HG03460 (cell line): ENCODE data around the gene ACAD11.

Experiments used
- ATAC-seq: cut with Tn5 transposase; IDR thresholded peaks from one replicate; pipeline ENCODE4 v1.9.1; 2021; ENCODE audit not compliant: unreplicated experiment

ACAD11 gene

DNA sequence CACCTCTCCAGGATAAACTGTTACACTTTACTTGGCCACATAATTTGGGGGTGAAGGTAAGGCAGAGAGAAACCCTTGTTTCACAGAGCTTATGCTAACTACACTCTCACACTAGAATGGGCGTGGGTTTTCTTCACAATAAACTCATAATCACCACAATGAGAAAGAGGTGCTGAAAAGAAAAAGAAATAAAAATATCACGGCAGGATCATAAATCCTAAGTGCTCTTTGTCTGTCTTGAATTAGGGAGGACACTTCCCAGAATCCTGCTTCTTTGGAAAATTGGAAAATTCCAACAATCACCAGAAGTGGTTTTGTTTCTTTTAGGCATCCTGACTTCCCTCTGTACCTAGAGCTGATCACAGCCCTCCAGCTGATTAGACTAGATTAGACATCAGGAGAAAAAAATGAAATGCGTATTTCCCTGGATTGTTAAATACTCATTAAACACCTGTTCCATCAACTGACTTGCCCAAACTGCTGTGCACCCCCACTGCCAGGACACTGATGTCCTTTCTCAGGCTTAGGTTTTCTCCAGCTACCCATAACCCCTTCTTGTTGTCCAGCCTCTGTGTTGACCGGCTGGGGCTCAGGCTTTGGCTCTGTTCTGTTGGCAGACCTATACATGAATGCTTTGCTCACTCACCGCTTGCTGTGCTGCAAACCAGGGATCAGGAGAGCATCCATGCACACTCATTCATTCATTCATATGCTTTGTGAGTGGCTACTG is 104.1 kb downstream of the ACAD11 start:
- no peak for ATAC-seq

DNA sequence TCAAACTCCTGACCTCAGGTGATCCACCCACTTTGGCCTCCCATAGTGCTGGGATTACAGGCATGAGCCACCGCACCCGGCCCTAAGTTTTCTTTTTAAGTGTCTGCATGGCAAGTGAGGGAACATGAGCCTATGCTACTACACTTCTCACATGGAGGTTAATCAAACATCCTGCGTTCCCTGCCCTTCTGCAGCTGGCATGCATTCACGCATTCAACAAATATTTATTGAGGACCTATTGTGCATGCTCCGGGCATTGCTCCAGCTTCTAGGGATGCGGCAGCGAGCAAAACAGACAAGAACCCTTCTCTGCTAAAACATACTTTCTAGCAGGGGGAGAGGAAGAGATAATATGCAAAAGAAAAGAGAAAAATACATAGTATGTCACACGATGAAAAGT is 105.2 kb downstream of the ACAD11 start:
- no peak for ATAC-seq

DNA sequence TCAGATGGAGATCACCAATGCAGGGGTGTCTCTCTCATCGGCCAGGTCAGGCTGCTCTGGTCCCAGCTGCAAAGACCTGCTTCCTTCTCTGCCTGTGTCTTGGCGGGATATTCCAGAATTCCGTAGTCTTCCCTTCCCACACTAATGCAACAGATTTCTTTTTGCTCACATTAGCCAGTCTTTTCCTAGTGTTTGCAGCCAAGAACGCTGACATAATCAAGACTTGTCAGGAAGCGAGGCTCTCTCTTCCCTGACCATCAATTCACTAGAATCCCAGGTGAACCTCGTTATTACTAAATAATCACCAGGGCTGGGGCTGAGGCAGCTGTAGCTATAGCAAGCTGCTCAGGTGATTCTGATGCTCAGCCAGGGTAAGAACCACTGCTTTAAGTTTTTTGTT is 105.8 kb downstream of the ACAD11 start:
- ATAC-seq: no peak

DNA sequence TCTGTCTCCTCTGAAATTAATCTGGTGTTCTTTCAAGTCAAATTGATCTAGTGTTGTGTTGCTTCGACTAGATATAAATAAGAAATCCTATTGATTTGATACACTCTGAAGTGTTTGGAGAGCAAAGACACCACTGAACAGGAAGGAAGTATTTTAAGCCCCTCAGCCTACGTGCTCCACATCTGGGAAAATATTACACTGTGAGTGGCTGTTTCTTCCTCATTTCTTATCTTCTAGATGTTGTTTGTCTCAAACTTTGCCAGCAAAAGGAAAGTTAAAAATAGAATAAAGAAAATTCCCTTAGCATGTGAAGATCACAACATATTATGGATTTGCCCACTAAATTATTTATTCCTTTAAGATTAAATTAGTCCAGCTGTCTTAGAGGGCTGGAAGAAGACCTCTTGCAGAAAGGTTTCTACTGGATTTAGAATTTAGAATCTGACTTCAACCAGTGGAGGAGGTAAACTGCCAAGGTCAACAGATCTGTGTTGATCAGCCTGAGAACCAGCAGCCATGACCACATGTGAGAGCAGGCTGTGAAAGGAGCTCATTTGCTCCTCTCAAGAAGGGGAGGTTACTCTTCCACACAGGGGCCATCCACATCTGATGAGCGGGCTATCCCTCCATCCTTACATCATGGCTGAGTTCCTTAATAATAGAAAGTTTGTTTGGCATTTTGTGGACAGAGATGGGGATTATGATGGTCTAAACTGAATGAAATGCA is 108.9 kb downstream of the ACAD11 start:
- no peak for ATAC-seq

DNA sequence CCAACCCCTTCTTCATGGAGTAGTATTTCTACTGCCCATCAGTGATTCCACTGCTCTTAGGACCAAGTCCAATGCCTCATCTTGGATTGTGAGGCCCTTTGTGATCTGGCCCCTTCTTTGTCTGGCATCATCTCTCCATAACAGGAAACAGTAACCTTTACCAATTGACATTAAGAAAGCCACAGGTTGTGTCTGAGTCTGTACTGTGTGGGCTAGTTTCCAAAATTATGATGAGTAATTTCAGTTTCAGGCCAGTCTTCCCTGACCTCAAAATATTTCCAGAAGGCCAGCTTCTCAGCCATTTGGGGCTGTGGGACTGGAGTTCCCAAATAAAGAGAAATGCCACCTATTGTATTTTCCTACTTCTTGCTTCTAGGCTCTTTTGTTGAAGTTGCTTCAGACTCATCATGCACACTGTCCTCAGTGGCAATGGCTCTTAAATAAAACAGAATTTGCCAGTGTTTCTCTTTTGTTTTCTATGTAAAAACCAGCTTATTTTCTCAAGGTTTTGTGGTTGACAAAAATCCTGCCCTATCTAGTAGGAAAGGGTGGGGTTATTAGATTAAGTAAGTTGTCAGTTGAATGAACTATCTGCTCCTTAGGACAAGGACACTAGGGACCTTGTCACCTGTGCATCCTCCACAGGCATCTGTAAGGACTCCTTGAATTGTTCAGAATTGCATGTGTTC is 109.6 kb downstream of the ACAD11 start:
- ATAC-seq: peak; percentile 90

DNA sequence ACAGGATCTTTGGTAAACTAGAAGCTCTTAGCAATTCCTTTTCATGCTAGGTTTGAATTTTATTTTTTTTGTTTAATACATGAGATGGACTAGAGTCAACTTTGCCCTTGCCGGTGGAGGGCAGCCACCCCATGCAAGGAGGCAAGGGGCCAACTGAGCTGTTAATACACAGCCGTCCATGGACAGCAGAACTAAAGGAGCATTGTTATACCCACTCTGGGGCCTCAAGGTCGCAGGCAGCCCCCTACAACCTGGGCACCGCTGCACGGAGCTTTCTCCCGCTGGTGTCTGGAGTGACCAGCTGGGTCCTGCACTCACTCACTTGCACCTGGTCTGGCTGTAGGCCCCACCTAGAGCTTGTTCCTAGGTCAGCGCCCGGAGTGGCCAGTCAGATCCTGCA is 110.4 kb downstream of the ACAD11 start:
- no peak for ATAC-seq

DNA sequence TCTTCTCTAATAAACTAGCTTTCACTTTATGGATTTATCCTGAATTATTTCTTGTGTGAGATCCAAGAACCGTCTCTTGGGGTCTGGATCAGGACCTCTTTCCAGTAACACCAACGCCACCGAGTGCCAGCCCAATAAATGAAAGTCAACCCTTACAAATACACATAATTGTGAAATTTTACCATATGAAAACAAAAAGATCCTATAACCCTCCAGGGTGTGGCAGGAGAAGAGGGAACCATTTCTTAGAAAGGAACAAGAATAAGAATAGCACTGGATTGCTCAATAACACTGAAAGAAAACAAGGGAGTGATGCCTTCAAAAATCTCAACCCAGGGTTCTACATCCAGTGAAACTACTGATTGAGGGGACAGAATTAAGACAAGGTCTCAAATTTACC is 114.1 kb downstream of the ACAD11 start:
- no peak for ATAC-seq

DNA sequence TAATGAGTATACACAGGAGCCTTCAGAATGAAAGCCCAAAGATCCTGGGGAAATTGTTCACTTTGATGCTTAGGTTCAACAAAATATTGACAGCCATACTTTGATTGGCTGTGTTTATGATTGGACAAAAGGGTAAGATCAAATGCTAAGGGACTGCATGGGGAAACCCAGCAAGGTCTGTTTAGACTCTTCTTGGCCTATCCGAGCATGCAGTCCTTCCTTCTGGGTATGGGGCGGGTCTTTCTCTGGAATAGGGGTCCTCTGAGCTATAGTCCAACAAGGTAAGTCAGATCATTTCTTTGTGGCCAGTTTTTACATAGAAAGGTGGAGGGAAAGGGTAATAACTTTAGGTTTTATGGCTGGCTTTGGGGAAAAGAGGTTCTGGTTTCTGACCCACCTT is 115.5 kb downstream of the ACAD11 start:
- ATAC-seq: no peak

DNA sequence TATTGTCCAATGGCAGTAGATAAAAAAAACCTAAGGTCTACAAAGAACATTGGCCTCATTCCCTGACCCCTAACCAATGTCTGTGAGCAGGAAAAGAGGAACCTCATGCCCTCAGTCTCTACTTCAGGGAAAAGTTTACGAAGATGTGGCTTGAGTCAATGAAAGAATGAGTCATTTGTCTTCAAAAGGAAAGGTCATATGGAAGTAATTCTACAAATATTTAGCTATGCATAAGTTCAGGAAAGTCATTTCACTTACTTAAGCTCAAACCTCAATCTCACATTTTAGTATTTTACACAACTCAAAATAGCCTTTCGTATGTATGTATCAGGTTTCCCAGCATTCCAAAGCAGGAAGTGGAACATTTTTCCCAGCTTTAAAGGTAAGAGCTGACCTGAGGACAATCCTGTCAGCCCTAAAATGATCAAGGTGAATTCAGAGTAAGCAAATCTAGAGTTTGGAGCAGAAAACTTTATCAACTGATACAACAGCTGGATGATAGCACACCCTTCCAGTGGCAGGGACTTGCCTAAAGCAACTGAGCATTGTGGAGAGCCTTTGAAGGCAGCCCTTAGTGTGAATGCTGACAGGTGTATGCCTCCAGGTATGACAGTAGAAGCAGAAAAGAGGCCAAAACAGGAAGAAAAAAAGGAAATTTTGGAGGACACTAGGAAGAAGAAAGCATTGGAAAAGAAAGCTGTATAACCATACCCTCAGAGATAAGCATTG is 116.4 kb downstream of the ACAD11 start:
- no peak for ATAC-seq

DNA sequence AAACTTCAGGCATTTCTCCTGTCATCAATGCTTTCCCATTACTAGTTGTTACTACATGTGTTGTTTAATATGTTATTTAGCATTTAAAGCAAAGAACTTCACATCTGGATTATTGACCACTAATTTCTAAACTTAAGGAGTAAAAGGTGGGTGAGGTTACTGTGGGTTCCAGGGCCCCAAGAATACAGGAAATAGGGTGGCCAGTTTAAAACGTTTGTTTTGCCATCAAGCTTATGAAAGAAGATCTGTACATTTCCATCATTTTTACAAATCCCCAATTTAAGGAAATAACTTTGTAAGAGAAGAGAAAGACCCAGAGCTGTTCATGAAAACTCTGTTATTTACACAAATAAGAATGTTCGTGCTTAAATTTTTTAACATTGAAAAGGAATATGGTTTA is 117.0 kb downstream of the ACAD11 start:
- no peak for ATAC-seq

DNA sequence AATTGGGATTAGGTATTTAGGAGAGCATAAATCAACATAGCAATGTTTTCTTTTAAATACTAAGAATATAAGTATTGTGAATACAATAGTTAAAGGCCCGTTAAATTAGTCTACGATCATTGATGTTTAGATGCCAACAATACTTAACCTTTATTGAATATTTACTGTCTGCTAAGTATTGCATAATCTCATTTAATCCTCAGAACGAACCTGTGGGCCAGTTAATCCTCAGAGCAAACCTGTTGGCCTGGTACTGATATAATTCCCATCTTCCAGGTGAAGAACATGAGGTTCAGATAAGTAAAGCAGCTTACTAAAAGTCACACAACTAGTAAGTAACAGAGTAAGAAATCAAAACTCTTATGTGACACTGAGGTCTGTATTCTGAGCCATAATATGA is 119.9 kb downstream of the ACAD11 start:
- no peak for ATAC-seq

DNA sequence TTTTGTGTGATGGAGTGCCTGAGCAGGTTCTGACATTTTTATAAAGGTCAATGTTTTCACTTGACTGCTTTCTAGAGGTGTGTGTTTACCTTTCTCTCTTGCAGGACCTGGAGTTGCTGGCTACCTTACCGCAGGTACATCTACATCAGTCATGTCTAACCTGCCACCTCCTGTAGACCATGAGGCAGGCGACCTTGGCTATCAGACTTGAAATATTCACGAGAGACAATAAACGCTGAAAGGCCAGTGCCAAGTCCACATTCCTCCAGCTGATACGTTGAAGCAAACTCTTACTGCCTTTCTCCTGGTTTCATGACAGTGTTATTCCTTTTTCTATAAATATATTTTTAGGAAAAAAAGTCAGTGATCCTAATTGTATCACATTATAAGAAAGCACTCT is 121.5 kb downstream of the ACAD11 start:
- no peak for ATAC-seq

DNA sequence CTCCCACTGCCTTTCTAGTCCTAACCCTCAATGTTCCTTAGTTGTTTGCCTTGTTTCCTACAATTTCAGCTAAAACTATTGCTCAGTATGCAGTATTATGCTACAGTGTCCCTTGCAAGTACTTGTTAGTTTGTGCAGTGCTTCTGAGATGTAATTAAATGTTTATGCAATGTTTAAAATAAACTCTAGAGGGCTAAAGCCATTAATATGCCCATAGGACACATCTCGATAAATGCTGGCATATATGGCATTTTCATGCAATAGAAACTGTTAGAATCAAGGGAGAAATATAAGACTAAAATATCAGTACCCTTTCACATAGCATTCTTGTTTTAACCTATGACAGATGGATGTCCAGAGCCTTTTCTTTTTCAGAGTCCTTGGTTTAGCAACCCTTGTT is 122.3 kb downstream of the ACAD11 start:
- no peak for ATAC-seq

DNA sequence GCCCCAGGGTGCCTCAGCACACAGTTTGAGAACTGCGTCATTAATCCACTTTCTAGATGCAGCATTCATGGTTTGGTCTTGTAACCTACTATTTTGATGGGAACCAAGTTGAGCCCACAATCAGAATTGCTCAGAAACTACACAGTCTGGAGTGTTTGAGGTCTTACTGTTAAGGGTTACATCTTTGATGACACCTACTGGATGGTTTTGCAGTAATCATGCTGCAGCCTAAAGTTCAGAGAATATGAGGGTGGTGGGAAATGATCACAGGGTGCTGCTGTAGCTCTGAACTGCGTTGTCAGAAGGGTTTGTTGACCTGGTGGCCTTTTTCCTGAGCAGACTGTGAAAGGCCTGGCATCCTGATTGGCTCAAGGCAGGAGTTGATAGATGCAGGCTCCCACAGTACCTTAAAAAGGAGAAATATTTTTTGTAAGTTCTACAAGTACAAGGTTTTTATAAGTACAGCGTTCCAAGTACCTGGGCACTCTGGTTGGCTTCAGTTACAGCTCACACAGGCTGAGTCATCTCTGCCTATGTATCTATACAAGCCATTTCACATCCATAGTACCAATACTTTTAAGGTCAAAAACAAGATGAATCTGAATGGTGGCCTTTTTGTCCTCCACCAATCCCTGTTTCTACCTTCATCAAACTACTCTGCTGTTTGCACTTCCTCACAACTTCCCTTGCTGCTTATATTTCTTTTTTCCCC is 123.0 kb downstream of the ACAD11 start:
- no peak for ATAC-seq

DNA sequence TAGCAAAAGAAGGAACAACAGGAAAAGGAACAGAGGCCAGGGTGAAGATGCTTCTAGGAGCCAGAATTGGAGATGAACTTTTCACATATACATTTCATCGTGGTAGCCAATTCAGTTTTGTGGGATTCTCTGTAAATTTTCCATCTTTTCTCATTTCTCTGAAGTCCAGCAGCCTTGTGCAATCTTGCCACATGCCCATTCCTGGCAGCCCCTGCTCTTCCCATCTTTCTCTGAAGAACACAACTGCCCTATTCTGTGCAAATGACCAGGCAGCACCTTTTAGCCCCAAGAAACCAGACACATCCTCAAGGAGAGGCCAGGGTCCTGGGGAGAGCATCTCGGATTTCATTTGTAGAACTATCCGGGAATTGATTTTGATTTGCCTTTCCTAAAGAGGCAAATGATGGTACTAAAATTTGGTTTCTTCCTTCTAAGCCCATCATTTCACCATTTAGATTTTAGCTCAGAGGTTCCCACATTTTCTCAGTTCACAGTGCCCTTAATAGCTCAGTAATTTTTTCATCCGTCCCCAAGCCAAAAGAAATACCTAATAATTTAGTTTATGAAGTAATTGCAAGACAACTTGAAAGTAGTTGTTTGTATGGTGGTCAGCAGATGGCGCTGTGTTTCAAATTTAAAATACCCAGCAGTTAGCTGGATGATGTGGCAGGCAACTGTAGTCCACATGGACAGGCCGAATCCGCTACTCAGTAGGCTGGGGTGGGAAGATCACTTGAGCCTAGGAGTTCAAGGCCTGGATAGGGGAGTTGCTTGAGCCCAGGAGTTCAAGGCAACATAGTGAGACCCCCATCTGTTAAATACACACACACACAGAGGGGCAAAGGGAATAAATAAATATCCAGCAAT is 123.8 kb downstream of the ACAD11 start:
- no peak for ATAC-seq

DNA sequence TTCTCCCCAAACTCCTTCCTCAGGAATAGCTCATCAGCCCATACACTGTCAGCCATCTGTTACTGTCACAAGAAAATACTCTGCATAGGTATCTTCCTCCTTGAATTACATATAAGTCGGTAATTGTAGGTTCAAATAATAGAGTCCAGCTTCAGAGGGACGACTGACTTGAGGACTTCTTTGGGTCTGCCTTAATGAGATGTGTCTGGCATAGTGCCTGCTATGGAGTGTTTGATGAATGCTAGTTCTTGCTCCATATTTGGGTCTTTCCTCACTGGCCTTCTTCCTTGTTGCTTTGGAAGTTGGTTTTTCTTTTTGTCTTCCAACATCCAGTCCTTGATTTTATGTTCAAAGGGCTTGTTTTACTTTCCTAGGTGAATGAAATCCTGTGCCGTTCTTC is 129.0 kb downstream of the ACAD11 start:
- no peak for ATAC-seq

DNA sequence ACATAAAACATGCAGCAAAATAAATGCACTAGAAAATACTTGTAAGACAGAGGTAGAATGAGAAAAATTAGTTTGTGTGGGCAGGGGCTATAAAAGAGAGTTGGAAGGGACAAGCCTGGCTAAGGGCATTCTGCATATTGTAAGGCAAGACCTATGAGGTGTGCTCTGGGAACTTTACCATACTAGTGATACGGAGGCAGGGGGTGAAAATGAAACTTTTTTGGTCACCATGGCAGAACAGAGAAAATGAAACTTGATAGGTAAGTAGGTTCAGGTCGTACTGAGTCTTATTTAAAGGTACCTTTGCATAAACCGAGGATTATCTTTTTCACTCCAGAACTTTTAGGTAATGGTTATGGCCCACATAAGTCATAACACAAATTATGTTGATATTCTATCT is 137.3 kb downstream of the ACAD11 start:
- ATAC-seq: peak; percentile 73

DNA sequence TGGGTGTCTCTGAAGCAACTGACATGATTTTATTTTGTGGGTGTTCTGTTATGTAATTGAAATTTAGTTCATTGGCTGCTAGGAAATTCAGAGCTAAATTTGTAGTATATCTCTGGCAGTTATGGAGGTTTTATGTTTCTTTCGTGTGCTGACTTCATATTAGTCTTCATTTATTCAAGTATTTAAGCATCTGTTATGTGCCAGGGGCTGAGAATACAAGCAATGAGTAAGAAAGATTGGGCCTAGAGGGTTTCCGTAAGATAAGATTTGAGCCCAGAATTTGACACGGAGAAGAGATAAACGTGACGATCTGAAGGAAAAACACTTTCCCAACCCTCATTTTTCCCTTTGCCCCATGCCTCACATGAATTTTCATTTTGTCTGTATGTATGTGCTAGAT is 137.7 kb downstream of the ACAD11 start:
- no peak for ATAC-seq

DNA sequence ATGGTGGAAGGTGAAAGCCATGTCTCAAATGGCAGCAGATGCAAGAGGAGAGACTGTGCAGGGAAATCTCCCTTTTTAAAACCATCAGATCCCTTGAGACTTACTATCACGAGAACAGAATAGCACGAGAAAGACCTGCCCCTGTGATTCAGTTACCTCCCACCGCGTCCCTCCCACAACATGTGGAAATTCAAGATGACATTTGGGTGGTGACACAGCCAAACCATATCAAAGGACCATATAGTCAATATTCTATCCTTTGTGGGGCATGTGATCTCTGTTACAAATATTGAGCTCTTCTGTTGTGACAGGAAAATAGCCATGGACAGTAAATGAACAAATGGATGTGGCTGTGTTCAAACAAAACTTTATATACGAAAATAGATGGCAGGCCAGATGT is 139.7 kb downstream of the ACAD11 start:
- ATAC-seq: no peak

DNA sequence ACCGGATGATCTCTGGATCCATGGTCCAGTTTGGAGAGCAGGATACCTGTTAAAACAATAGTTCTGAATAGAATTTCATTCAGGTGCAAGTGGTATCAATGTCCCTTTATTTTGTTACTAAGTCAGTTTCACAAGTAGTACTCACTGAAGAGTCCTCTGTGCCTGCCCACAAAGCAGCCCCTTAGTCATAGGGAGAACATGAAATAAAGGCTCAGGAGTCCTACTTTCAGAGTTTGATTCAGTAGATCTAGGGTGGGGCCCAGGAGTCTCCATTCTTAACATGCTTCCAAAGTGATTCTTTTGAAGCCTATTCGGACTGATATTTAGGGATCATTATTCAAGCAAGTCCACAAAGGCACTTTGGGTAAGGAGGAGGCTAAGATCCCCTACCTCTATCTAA is 142.3 kb downstream of the ACAD11 start:
- no peak for ATAC-seq
